GM21528 (cell line): ENCODE data around the gene TMEM270.
"Not testable (repeated sequence)": the region's sequence is repeated elsewhere in the genome, so short reads cannot be mapped to it uniquely, and the experiment has no call there.

Source experiments
- ATAC-seq: cut with Tn5 transposase; IDR thresholded peaks from one replicate; pipeline ENCODE4 v1.9.1; 2021; ENCODE audit warnings: mild to moderate bottlenecking, moderate library complexity; ENCODE audit not compliant: unreplicated experiment, low FRiP score

TMEM270 gene, protein sequence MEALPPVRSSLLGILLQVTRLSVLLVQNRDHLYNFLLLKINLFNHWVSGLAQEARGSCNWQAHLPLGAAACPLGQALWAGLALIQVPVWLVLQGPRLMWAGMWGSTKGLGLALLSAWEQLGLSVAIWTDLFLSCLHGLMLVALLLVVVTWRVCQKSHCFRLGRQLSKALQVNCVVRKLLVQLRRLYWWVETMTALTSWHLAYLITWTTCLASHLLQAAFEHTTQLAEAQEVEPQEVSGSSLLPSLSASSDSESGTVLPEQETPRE

DNA sequence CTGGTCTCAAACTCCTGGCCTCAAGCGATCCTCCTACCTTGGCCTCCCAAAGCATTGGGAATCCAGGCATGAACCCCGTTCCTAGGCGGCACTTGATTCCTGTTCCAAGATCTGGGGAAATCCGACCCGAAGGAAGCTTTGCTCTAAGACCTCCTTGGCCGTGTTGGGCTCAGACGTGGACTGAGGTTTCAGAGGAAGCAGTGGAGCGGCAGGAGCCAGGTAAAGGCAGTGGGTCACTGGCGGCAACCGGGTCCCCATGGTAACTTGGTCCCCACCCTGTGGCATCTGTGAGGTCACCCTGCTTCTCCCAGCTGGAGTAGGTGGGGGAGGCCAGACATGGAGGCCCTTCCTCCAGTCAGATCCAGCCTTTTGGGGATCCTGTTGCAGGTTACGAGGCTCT, at the start of gene TMEM270:
Gene TMEM270 (plus strand): TSS at position 301 of the 400 bp plus-strand sequence. CDS start 36 bp downstream, at position 337.
- no peak for ATAC-seq

DNA sequence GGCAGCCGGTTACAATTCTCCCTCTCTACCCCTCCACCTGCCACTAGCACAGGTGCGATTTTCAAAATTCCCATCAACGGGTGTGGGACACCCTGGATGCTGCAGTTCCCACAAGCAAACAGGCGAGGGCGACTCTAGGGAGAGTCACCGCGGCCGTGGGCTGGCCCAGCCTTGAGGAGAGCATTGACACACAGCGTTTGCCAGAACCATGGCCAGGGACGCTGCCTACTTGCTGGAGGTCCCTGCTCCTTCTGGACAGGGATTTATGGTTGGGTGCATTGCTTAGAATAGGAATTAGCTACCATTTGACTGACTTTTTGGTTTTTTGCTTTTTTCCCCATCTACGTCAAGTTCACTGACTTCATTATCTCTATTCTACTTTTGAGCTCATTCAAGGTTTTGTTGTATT, 49.2 kb upstream of the TMEM270 start:
- no peak for ATAC-seq

GRCh38 chr7:73812996-73813395, 48.0 kb upstream of the TMEM270 start:
- no peak for ATAC-seq

- no peak for ATAC-seq
Observed at GRCh38 chr7:73815436-73815835, 45.5 kb upstream of the TMEM270 start.

DNA sequence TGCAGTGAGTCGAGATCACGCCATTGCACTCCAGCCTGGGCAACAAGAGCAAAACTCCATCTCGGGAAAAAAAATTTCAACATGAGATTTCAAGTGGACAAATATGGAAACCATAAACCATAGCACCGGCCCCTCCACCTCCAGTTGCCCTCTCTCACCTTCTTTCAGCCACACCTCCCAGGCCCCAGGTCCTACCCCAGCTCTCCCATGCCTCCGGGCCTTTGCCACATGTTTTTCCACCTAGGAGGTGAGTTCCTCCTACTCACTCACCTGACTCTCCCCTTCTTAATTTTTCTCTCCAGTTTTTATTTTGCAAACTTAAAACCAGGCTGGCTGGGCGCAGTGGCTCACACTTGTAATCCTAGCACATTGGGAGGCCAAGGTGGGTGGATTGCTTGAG, 43.8 kb upstream of the TMEM270 start:
- no peak for ATAC-seq

DNA sequence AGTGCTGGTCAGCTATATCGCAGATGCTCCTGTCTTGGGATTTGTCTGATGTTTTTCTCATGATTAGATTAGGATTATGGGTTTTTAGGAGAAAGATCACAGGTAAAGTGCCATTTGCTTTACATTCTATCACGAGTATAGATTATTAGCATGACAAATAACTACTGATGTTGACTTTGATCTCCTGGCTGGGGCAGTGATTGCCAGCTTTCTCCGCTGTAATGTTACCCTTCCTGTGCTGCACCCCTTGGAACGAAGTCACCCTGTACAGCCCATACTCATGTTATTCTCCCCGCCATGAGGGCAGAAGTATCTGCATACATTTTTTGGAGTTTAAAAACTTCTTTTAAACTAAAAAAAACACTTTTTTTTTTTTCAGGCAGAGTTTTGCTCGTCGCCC, 40.9 kb upstream of the TMEM270 start:
- ATAC-seq, result no peak

DNA sequence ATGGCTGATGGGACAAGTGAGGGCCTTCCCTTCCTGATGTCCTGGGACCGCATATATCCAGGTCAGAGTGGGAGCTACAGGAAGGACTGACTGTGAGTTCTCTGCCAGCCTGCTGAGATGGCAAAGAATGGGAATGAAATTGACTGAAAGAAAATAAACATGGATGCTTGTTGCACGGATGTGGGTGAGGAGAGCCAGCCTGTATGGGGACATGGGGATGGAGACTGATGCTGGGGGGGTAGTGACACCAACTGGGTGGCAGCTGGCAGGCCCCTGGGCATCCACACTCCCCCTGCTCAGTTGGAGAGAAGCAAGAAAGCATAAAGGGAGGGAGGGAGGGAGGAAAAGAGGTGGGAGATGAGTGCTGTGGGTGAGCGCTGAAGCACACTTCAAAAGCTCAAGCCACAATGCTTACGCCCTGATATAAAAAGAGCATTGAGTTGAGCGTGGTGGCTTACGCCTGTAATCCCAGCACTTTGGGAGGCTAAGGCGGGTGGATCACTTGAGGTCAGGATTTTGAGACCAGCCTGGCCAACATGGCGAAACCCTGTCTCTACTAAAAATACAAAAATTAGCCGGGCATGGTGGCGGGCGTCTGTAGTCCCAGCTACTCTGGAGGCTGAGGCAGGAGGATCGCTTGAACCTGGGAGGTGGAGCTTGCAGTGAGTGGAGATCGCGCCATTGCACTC, 39.2 kb upstream of the TMEM270 start:
- ATAC-seq, result not testable (repeated sequence)

DNA sequence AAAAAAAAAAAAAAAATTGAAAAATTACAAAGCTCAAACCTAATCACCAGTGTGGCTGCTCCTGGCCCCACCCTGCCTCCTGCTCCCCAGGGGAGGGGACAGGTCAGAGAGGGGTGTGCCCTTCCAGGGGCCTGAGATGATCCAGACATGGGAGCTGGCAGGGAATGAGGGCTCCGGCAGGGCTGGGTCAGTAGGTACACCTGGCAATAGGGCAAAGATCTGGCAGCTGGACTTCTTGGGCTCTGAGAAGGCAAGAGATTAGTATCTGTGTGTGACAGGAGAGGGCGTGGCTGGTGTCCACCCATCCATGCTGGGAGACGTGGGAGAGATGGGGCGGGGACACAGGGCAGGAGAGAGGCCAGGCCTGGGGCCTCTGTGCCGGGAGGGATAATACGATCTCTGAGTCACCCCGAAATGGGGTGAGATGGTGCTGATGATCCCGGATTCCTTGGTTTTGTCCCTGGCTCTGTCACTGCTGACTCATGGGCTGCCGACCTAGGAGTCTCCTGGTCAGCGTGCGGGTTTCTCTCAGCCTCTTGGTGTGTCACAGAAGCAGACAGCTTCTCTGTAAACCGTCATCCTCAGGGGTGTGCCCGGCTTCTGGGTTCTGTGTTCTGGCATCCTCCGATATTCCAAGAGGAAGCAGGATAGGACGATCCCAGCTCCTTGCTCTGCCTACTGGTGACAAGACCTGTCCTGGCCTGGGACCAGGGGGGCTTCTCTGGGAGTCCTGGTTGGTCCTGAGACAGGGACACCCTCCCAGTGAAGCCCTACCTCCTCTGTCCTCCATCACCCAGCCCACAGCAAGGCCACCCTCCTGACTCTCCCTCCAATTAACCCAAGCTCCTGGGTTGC, 38.4 kb upstream of the TMEM270 start:
- ATAC-seq, result no peak

GRCh38 chr7:73823257-73823656, 37.7 kb upstream of the TMEM270 start:
- no peak for ATAC-seq

GRCh38 chr7:73823873-73824592, 36.9 kb upstream of the TMEM270 start:
- ATAC-seq, result no peak

- no peak for ATAC-seq
Observed at GRCh38 chr7:73824986-73825385, 36.0 kb upstream of the TMEM270 start.

- no peak for ATAC-seq
Observed at GRCh38 chr7:73827567-73828106, 33.3 kb upstream of the TMEM270 start.

DNA sequence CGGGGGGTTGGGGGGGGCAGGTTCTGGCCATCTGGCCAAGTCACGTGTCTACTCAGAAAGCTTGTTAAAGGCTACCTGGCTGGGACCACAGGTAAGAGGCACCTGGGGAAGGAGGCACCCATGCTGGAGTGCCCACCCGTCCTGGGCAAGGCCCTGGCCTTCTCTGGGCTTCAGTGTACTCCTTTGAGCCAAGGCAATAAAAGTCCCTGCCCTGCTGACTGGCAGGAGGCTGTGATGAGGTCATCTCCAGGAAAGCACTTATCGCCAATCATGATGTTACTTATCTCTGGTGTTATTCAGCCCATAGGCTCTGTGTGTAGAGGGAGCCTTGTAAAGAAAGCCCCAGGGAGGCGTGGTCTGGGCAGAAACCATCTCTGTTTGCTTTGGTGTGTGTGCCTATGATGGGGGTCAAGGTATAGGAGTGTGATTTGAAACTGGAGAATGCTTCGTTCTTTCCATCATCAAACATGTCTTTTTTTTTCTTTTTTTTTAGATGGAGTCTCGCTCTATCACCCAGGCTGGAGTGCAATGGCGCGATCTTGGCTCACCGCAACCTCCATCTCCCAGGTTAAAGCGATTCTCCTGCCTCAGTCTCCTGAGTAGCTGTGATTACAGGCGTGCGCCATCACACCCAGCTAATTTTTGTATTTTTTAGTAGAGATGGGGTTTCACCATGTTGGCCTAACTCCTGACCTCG, 32.7 kb upstream of the TMEM270 start:
- no peak for ATAC-seq

DNA sequence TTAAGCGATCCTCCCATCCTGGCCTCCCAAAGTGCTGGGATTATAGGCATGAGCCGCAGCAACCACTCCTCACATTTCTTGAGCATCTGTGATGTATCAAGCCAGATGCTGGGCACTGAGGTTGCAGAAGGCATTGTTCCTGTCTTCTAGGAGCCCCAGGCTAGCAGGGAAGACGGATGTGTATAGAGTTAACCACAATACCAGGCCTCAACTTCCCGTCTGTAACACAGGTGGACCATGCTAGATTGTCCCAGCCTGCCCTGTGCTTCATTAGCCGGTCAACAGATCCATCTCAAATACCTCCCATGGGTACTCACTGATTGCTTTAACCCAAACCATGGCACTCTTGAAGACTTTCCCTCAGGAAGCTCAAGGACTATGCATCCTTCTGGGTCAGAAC, 32.0 kb upstream of the TMEM270 start:
- no peak for ATAC-seq

DNA sequence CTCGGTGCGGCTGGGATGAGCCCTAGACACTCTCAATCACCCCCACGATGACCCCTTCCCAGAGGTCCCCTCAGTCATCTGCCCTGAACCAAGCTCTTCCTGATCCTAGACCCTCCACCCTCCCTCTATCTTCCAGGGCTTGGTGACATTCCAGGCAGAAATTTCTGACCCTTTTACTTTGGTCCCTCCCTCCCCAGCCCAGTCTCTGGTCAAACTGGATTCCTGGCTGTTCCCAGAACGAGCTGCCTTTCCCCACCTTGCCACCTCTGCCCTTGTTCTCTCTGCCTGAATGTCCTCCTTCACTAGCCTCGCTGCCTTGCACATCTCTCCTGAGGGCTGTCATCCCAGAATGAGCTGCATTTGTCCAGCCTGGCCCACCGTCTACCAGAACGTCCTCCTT, 31.5 kb upstream of the TMEM270 start:
- ATAC-seq, result no peak

DNA sequence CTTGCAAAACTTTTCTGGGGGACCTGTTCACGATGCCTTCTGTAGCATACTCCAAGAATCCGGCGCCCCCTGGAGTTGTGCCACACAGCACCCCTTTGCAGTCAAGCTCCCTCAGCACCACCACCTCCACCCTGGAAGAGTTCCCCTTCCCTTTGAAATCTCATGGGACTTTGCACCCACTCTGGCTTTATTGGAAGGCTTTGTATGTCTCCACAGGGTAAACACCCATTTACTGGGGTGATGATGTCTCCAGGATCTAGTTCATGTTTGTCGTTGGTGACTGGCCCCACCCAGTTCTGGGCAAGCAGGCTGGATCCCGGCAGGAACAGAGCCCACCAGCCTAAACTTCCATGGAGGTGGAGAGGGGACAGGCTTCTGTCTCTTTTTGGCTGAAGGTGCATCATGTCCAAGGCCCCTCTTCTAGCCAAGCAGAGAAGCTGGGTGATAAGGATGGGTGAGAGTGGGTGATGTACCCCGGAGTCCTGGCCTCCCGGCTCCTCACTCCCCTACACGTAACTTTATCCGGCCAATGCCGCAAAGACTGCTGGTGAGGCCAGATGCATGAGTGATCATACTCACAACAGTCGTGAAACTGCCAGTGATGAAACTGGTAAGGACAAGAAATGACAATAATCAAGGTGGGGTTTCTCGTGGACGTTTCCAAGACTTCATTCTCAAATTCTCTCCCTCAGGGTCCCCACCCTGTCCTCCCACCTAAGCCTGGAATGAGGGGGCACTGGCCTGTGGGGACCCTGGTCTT, 30.9 kb upstream of the TMEM270 start:
- no peak for ATAC-seq

DNA sequence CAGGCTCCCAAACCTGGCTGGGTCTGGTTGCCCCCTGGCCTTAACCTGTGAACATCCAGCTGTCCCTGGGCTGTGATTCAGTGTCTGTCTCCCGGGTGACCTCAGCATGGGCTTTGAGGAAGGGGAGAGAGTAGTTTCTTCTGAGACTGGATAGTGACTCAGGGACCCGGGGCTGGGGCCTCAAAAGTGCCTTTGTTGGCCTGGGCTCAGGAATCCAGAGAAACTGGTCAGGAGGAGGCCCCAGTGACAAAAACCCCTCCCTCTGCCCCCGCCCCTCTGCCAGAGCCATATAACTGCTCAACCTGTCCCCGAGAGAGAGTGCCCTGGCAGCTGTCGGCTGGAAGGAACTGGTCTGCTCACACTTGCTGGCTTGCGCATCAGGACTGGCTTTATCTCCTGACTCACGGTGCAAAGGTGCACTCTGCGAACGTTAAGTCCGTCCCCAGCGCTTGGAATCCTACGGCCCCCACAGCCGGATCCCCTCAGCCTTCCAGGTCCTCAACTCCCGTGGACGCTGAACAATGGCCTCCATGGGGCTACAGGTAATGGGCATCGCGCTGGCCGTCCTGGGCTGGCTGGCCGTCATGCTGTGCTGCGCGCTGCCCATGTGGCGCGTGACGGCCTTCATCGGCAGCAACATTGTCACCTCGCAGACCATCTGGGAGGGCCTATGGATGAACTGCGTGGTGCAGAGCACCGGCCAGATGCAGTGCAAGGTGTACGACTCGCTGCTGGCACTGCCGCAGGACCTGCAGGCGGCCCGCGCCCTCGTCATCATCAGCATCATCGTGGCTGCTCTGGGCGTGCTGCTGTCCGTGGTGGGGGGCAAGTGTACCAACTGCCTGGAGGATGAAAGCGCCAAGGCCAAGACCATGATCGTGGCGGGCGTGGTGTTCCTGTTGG, 30.0 kb upstream of the TMEM270 start, which contains the start of gene CLDN4:
Gene CLDN4 (plus strand): TSS at position 316 of the 903 bp plus-strand sequence. CDS start 206 bp downstream, at position 522.
- ATAC-seq, result no peak

DNA sequence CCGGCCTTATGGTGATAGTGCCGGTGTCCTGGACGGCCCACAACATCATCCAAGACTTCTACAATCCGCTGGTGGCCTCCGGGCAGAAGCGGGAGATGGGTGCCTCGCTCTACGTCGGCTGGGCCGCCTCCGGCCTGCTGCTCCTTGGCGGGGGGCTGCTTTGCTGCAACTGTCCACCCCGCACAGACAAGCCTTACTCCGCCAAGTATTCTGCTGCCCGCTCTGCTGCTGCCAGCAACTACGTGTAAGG, 29.4 kb upstream of the TMEM270 start:
- ATAC-seq, result no peak
